Measurements from ENCODE around the gene MIER3. TPM values are rescaled to one million over a fixed set of nuclear protein-coding genes. Genes with fewer than 3 reads are reported as not detected.
"Not testable (repeated sequence)": the region's sequence is repeated elsewhere in the genome, so short reads cannot be mapped to it uniquely, and the experiment has no call there.

The MIER3 gene
- polyA plus RNA-seq, 1 experiment = 8.4 TPM

- POLR2A ChIA-PET = no interaction called here
- Histone ChIP-seq H3K36me3 (ENCODE audit: control insufficient read depth, insufficient read depth, low read length) (no peaks in the 10 kb centered on the region), H3K27me3 (ENCODE audit: control insufficient read depth, insufficient read depth, low read length) (peaks cover 7% of the 10 kb centered on the region), H3K4me3 (ENCODE audit: low read depth, low read length) (no peak overlapping the region)
- TF ChIP-seq CTCF (IDR thresholded peaks at IDR 0.05; ENCODE audit: insufficient read depth, low read depth, low read length) = no peak
- no peak for DNase-seq (ENCODE audit: low read depth)
- CTCF ChIA-PET = no interaction called here
Measured at GRCh38 chr5:56981548-56982315, 29.8 kb upstream of the MIER3 start.

DNA sequence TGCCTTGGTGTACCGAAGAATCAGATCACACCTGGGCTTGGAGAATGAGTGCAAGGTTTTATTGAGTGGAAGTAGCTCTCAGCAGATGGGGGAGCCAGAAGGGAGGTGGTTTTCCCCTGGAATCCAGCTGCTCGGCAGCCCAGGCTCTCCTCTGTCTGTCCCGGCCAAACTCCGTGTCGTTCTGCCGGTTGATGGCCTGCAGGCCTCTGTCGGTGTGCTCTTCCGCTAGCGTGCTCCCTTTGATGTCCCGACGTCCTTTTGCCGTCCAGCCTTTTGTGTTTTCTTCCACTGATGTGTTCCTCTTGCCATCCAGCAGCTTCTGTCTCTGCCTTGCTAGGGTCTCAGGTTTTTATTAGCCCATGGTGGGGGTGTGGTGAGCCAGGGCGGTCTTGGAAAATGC, 28.0 kb upstream of the MIER3 start:
- TF ChIP-seq CTCF (IDR thresholded peaks at IDR 0.05; ENCODE audit: insufficient read depth, low read depth, low read length) = no peak
- H3K36me3 ChIP-seq (ENCODE audit: control insufficient read depth, insufficient read depth, low read length) = no peaks in the 10 kb centered on the region
- H3K4me3 ChIP-seq (ENCODE audit: low read depth, low read length) = no peak overlapping the region
- peaks cover 7% of the 10 kb centered on the region for H3K27me3 ChIP-seq (ENCODE audit: control insufficient read depth, insufficient read depth, low read length)
- no peak for DNase-seq (ENCODE audit: low read depth)
- ChIA-PET CTCF (no interaction called here), POLR2A (no interaction called here)

GRCh38 chr5:56979526-56979925, 27.6 kb upstream of the MIER3 start:
- POLR2A ChIA-PET; H3K4me3 ChIP-seq (ENCODE audit: low read depth, low read length); CTCF ChIA-PET; H3K27me3 ChIP-seq (ENCODE audit: control insufficient read depth, insufficient read depth, low read length); DNase-seq (ENCODE audit: low read depth); H3K36me3 ChIP-seq (ENCODE audit: control insufficient read depth, insufficient read depth, low read length): not testable (repeated sequence)

DNA sequence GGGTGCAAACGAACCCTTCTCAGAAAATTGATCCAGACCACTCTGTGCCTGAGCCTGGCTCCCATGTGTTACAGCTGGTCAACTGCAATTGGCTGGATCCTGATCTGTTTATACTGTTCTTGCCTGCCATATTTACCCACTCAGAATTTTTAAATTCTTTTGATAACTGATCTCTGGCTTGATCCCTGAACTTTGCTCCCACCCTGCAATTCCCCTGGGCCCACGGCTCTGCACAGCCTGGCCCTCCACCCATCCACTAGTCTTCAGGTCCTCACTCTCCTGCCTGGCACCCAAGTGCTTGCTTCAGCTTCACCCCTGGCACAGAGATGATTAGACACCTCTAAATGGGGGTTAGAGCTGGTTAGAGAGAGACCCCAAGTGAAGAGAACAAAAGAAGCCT, 25.9 kb upstream of the MIER3 start:
- ChIA-PET CTCF (no interaction called here), POLR2A (no interaction called here)

GRCh38 chr5:56977021-56977420, 25.1 kb upstream of the MIER3 start:
- ChIA-PET POLR2A (no interaction called here), CTCF (no interaction called here)

More for the DNA sequence above, 25.9 kb upstream of the MIER3 start:
- TF ChIP-seq CTCF (IDR thresholded peaks at IDR 0.05; ENCODE audit: insufficient read depth, low read depth, low read length) = no peak
- peaks cover 12% of the 10 kb centered on the region; the same call in 1 of the 2 replicates for H3K27me3 ChIP-seq (ENCODE audit: control insufficient read depth, insufficient read depth, low read length)
- H3K36me3 ChIP-seq (ENCODE audit: control insufficient read depth, insufficient read depth, low read length) = no peaks in the 10 kb centered on the region
- DNase-seq (ENCODE audit: low read depth) = no peak
- H3K4me3 ChIP-seq (ENCODE audit: low read depth, low read length) = no peak overlapping the region

More at GRCh38 chr5:56977021-56977420, 25.1 kb upstream of the MIER3 start:
- H3K36me3 ChIP-seq (ENCODE audit: control insufficient read depth, insufficient read depth, low read length) = no peaks in the 10 kb centered on the region
- H3K4me3 ChIP-seq (ENCODE audit: low read depth, low read length) = no peak overlapping the region
- H3K27me3 ChIP-seq (ENCODE audit: control insufficient read depth, insufficient read depth, low read length) = peaks cover 12% of the 10 kb centered on the region; the same call in 1 of the 2 replicates
- DNase-seq (ENCODE audit: low read depth) = no peak
- TF ChIP-seq CTCF (IDR thresholded peaks at IDR 0.05; ENCODE audit: insufficient read depth, low read depth, low read length) = no peak

All from BJ (cell line).